ENCODE data around the gene TPMT.

GRCh38 chr6:18177286-18177965, 22.5 kb upstream of the TPMT start:
- TF ChIP-seq CREB1 (CRISPR knock-in tag; IDR thresholded peaks at IDR 0.05), result no peak
- no peak for TF ChIP-seq TEAD1 (CRISPR knock-in tag; IDR thresholded peaks at IDR 0.05)
- no peak for TF ChIP-seq CTCF (IDR thresholded peaks at IDR 0.05)
- TF ChIP-seq CBFB (CRISPR knock-in tag; IDR thresholded peaks at IDR 0.05; ENCODE audit: low read depth), result no peak
- TF ChIP-seq IRF1 (CRISPR knock-in tag; IDR thresholded peaks at IDR 0.05), result no peak
- TF ChIP-seq MXD4 (CRISPR knock-in tag; IDR thresholded peaks at IDR 0.05; ENCODE audit: borderline replicate concordance), result no peak
- TF ChIP-seq ATF6 (CRISPR knock-in tag; IDR thresholded peaks at IDR 0.05), result no peak
- no peak for TF ChIP-seq ZNF138 (CRISPR knock-in tag; conservative IDR thresholded peaks at IDR 0.05)
- TF ChIP-seq ATF2 (CRISPR knock-in tag; IDR thresholded peaks at IDR 0.05; ENCODE audit: borderline replicate concordance, low read depth), result no peak
- TF ChIP-seq AFF4 (CRISPR knock-in tag; IDR thresholded peaks at IDR 0.05; ENCODE audit: borderline replicate concordance), result no peak

Measured in WTC11 (cell line).